Measurements from ENCODE around the gene OR2L8.

The OR2L8 gene

GRCh38 chr1:247998811-247999210 lies 50.2 kb downstream of the OR2L8 start:
- DNase-seq, result no peak
